GM12878 (cell line): ENCODE results near the gene MEP1B.

Experiments
- ATF3 ChIP-seq: IDR thresholded peaks from 2 replicates; pipeline ENCODE4 v1.6.1; 2011; ENCODE audit warnings: low read depth, mild to moderate bottlenecking, low read length, moderate library complexity, borderline replicate concordance; ENCODE audit errors: extremely low read depth
- BCLAF1 ChIP-seq: fragments of 450-650 bp; IDR thresholded peaks from 2 replicates; pipeline ENCODE4 v1.6.1; 2017; ENCODE audit warnings: antibody characterized with exemption, mild to moderate bottlenecking, moderate library complexity
- CBX5 ChIP-seq: sonication (generic); IDR thresholded peaks from 2 replicates; pipeline ENCODE4 v1.6.1; 2016; ENCODE audit warnings: low read depth, moderate library complexity, mild to moderate bottlenecking, inconsistent platforms
- CEBPB ChIP-seq, 2 experiments: fragments of 150-350 bp in 1 of 2; IDR thresholded peaks; 2 replicates each; pipeline ENCODE4 v1.6.1; 2012 to 2014; ENCODE audit warnings: low read depth in 2 of 2, low read length in 2 of 2, borderline replicate concordance in 1 of 2, inconsistent platforms in 1 of 2
- CEBPZ ChIP-seq: fragments of 150-350 bp; IDR thresholded peaks from 2 replicates; pipeline ENCODE4 v1.6.1; 2016; ENCODE audit warnings: low read depth, low read length
- CTCF ChIP-seq, 3 experiments: IDR thresholded peaks in 2 of 3; conservative IDR thresholded peaks in 1 of 3; 2 replicates each; pipeline ENCODE4 v1.5.1; 2011; ENCODE audit warnings: low read depth in 3 of 3, low read length in 3 of 3, mild to moderate bottlenecking in 3 of 3, control low read depth in 2 of 3, moderate library complexity in 2 of 3, inconsistent platforms in 1 of 3, mixed read lengths in 1 of 3; ENCODE audit not compliant: control insufficient read depth in 2 of 3, insufficient read depth in 1 of 3; ENCODE audit errors: extremely low read depth in 1 of 3
- DPF2 ChIP-seq: fragments of 450-650 bp; IDR thresholded peaks from 2 replicates; pipeline ENCODE4 v1.6.1; 2017; ENCODE audit warnings: mild to moderate bottlenecking
- EP300 ChIP-seq, 2 experiments: fragments of 150-350 bp in 1 of 2; IDR thresholded peaks; 2 replicates each; pipeline ENCODE4 v1.6.1; 2011 to 2012; ENCODE audit warnings: low read depth in 2 of 2, low read length in 2 of 2, borderline replicate concordance in 1 of 2, improper control_type of control experiment in 1 of 2, inconsistent platforms in 1 of 2; ENCODE audit not compliant: control insufficient read depth in 1 of 2
- MAX ChIP-seq: IDR thresholded peaks from 2 replicates; pipeline ENCODE4 v1.6.1; 2012; ENCODE audit warnings: low read depth, low read length, improper control_type of control experiment
- MXI1 ChIP-seq: fragments of 150-350 bp; IDR thresholded peaks from 2 replicates; pipeline ENCODE4 v1.6.1; 2011; ENCODE audit warnings: low read depth, mild to moderate bottlenecking, inconsistent platforms, low read length, improper control_type of control experiment
- REST ChIP-seq: IDR thresholded peaks from 2 replicates; pipeline ENCODE4 v1.6.1; 2012; ENCODE audit warnings: mild to moderate bottlenecking, low read depth, low read length
- TARDBP ChIP-seq: IDR thresholded peaks from 2 replicates; pipeline ENCODE4 v1.6.1; 2016; ENCODE audit warnings: borderline replicate concordance
- WRNIP1 ChIP-seq: IDR thresholded peaks from 2 replicates; pipeline ENCODE4 v1.6.1; 2011; ENCODE audit warnings: low read depth, low read length, improper control_type of control experiment, borderline replicate concordance
- ZSCAN29 ChIP-seq: fragments of 450-650 bp; IDR thresholded peaks from 2 replicates; pipeline ENCODE4 v1.6.1; 2017; ENCODE audit warnings: mild to moderate bottlenecking, moderate library complexity

GRCh38 chr18:32157580-32157979 lies 32.3 kb upstream of the MEP1B start:
- no peak for TF ChIP-seq WRNIP1
- no peak for TF ChIP-seq ZSCAN29
- TF ChIP-seq EP300 (IDR thresholded peaks at IDR 0.05; ENCODE audit: borderline replicate concordance in 1 of 2, control insufficient read depth in 1 of 2, low read depth in 2 of 2, low read length in 2 of 2) = no peak
- TF ChIP-seq CEBPZ = no peak
- TF ChIP-seq CTCF (IDR thresholded peaks at IDR 0.05 in 2 of 3, conservative IDR thresholded peaks at IDR 0.05 in 1 of 3; ENCODE audit: control insufficient read depth in 2 of 3, extremely low read depth in 1 of 3, insufficient read depth in 1 of 3, low read depth in 3 of 3, low read length in 3 of 3) = no peak
- no peak for TF ChIP-seq REST
- no peak for TF ChIP-seq DPF2
- TF ChIP-seq ATF3 = no peak
- no peak for TF ChIP-seq BCLAF1
- no peak for TF ChIP-seq MXI1
- TF ChIP-seq TARDBP = no peak
- no peak for TF ChIP-seq CBX5
- no peak for TF ChIP-seq CEBPB (IDR thresholded peaks at IDR 0.05; ENCODE audit: borderline replicate concordance in 1 of 2, low read depth in 2 of 2, low read length in 2 of 2)
- no peak for TF ChIP-seq MAX
